ENCODE measurements around the gene LSM7.

The LSM7 gene

DNA sequence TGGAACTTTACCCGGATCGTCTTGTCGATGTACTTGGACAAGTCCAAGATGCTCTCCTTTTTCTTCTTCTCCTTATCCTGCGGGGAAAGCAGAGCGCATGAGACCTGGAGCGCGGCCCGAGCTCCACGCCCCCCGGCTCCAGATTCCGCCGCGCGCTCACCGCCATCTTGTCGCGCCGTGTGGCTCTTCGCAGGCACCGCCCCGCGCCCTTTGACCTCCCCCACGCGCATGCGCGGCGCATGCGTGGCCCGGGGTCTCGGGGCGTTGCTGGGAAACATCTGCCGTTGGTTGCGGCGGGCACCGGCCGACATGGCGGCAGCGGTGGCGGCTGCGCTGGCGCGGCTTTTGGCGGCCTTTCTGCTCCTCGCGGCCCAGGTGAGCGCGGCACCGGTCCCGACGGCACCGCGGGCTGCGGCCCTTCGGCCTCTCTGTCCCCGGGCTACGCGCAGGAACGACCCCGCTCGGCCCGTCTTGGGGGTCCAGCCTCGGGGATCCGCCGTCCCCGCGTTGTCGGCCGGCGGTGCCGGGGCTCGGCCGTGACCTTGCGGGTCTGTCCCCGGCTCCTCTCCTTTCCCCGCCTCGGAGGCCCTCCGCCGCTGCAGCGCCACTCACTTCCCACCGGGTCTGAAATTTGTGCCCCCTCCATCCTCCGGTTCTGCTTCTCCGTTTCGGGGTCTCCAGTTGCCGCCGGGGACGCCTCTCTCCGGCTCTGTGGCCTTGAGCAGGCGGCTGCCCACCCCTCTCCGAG, at the start of gene LSM7, which contains the start of gene SPPL2B:
TSS of gene LSM7 (minus strand) at position 186 of the 748 bp plus-strand sequence. CDS start at position 166, 20 bp downstream.
TSS of gene SPPL2B (plus strand) at position 284 of the 748 bp plus-strand sequence. CDS start at position 310, 26 bp downstream.
- TF ChIP-seq, protein P1, sequence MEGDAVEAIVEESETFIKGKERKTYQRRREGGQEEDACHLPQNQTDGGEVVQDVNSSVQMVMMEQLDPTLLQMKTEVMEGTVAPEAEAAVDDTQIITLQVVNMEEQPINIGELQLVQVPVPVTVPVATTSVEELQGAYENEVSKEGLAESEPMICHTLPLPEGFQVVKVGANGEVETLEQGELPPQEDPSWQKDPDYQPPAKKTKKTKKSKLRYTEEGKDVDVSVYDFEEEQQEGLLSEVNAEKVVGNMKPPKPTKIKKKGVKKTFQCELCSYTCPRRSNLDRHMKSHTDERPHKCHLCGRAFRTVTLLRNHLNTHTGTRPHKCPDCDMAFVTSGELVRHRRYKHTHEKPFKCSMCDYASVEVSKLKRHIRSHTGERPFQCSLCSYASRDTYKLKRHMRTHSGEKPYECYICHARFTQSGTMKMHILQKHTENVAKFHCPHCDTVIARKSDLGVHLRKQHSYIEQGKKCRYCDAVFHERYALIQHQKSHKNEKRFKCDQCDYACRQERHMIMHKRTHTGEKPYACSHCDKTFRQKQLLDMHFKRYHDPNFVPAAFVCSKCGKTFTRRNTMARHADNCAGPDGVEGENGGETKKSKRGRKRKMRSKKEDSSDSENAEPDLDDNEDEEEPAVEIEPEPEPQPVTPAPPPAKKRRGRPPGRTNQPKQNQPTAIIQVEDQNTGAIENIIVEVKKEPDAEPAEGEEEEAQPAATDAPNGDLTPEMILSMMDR (conservative IDR thresholded peaks at IDR 0.05; ENCODE audit: low read depth, low read length), result no peak
- peak within 1 kb of the TSS; percentile 97 for H3K4me3 ChIP-seq (ENCODE audit: low read length)
- peak; percentile 41 for DNase-seq (ENCODE audit: low read depth)

GRCh38 chr19:2376784-2377519, 48.6 kb upstream of the LSM7 start:
- DNase-seq (ENCODE audit: low read depth), result no peak
- no peak overlapping the region for H3K4me3 ChIP-seq (ENCODE audit: low read length)
- TF ChIP-seq, protein P1 (conservative IDR thresholded peaks at IDR 0.05; ENCODE audit: low read depth, low read length), result no peak

- H3K4me3 ChIP-seq (ENCODE audit: low read length), result no peak overlapping the region
- TF ChIP-seq, protein P1 (conservative IDR thresholded peaks at IDR 0.05; ENCODE audit: low read depth, low read length), result no peak
- no peak for DNase-seq (ENCODE audit: low read depth)
Observed at GRCh38 chr19:2375353-2376121, 47.2 kb upstream of the LSM7 start.

DNA sequence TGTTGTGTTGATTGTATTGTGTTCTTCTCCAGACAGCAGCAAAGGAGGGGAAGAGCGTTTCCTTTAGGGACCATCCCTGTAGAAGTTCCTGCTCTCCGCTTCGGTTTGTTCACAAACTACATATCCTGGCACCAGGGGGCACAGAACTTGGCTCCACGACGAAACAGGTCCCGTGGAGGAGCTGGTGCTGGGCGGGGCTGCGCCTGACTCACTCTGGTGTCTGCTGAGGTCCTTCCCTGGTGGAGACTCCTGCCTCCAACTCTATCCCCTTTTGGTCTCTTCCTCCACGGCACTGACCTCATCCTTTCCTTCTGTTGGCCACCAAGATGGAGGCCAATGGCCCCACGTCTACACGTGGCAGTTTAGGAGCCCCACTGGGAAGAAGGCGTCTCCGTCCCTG, 46.4 kb upstream of the LSM7 start:
- no peak overlapping the region for H3K4me3 ChIP-seq (ENCODE audit: low read length)
- TF ChIP-seq, protein P1 (conservative IDR thresholded peaks at IDR 0.05; ENCODE audit: low read depth, low read length), result no peak
- no peak for DNase-seq (ENCODE audit: low read depth)

DNA sequence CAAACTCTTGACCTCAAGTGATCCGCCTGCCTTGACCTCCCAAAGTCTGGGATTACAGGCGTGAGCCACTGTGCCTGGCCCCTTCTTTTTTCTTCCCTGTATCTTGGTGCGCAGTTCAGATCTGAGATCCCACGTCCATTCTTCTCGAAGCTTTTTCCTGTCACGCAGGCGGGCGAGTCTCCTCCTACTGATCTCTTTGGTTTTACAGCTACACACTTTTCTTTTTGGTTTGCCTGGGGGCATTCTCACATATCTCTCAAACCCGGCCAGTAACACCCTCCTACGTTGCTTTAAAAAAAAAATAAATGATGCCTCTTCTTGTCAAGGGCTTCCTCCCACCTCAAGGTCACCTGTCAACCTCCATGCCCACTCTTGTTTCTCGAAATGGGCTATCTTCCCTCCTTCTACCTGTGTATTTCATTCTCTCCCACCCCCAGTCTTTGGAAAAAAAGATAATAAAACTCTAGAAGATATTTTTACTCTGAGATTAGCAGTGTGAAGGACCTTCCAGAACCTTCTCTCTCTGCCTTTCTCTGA, 43.8 kb upstream of the LSM7 start:
- DNase-seq (ENCODE audit: low read depth), result no peak
- no peak overlapping the region for H3K4me3 ChIP-seq (ENCODE audit: low read length)
- TF ChIP-seq, protein P1 (conservative IDR thresholded peaks at IDR 0.05; ENCODE audit: low read depth, low read length), result no peak

DNA sequence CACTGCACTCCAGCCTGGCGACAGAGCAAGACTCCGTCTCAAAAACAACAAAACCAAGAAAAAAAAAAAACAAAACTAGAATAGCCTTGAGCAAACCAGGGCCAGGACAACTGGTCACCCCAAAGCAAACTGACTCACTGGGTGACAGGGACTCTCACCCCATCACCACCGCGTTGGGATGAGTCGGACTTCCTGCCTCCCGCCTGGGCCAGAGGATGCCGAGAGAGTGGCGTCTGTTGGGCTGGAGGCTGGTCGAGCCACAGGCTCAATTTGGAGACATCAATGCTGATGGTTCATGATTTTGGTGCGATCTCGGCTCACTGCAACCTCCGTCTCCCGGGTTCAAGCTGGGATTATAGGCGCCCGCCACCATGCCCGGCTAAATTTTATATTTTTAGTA, 43.3 kb upstream of the LSM7 start:
- DNase-seq (ENCODE audit: low read depth), result no peak
- TF ChIP-seq, protein P1 (conservative IDR thresholded peaks at IDR 0.05; ENCODE audit: low read depth, low read length), result no peak

More for the DNA sequence above, 43.3 kb upstream of the LSM7 start:
- no peak overlapping the region for H3K4me3 ChIP-seq (ENCODE audit: low read length)
